HCT116 (cell line): ENCODE results near the gene OXER1. TPM values are rescaled to one million over a fixed set of nuclear protein-coding genes. Genes with fewer than 3 reads are reported as not detected.

Source experiments
- ATAC-seq: fragments of 200-7000 bp; cut with Tn5 transposase; 2 replicates; pipeline ENCODE4 v1.9.1; 2020; ENCODE audit warnings: mild to moderate bottlenecking, moderate library complexity
- BruUV-seq: library from RNA; stranded (reverse); fragments of 400-500 nt; replicated peaks from 2 replicates; lab custom pipeline; 2021; lab: Mats Ljungman, UMichigan
- CTCF ChIA-PET: fragments of 300-600 bp; sonication (Branson Sonifier 250); formaldehyde crosslinking; loops from one replicate; lab custom pipeline; 2021; ENCODE audit warnings: antibody characterized with exemption; lab: Charles Lee
- POLR2A ChIA-PET: fragments of 300-600, 350-600 bp; sonication (Branson Sonifier 250); formaldehyde crosslinking; loops from one replicate; lab custom pipeline; 2021; ENCODE audit warnings: antibody characterized with exemption; lab: Charles Lee
- RAD21 ChIA-PET, 2 experiments: fragments of 300-600 bp; sonication (Branson Sonifier 250); formaldehyde crosslinking; loops; one replicate each; lab custom pipeline; 2023; ENCODE audit warnings: low total read pairs in 2 of 2; ENCODE audit not compliant: uncharacterized antibody in 2 of 2, unreplicated experiment in 2 of 2, low non-redundant PET in 1 of 2; lab: Charles Lee
- DNase-seq: peaks from one replicate; pipeline ENCODE4 v3.0.0-alpha.2; 2010; ENCODE audit warnings: low read depth, low spot score
- H2AFZ ChIP-seq: fragments of 200-600 bp; shearing (Covaris generic), sonication (generic); 2 replicates; pipeline ENCODE4 v1.6.1; 2017; ENCODE audit warnings: low read depth, mixed run types, mixed read lengths, antibody characterized with exemption, low read length; ENCODE audit not compliant: poor library complexity, severe bottlenecking
- H3K27ac ChIP-seq: 2 replicates; pipeline ENCODE4 v1.5.1; 2012; ENCODE audit warnings: low read depth, low read length
- H3K27me3 ChIP-seq: fragments of 200-600 bp; sonication (generic); 2 replicates; pipeline ENCODE4 v1.6.1; 2016; ENCODE audit warnings: mixed run types, low read length, mixed read lengths; ENCODE audit not compliant: insufficient read depth
- H3K36me3 ChIP-seq, 2 experiments: fragments of 200-500 bp in 1 of 2; fragments of 200-600 bp in 1 of 2; sonication (Bioruptor generic) in 1 of 2; sonication (generic) in 1 of 2; 2 replicates each; pipeline versions ENCODE4 v1.5.1 to v1.6.1; 2014 to 2016; ENCODE audit warnings: low read length in 2 of 2, inconsistent platforms in 1 of 2, mixed read lengths in 1 of 2, mixed run types in 1 of 2; ENCODE audit not compliant: insufficient read depth in 2 of 2, control insufficient read depth in 1 of 2
- H3K4me1 ChIP-seq, 2 experiments: fragments of 200-600 bp in 1 of 2; sonication (generic) in 1 of 2; 2 replicates each; pipeline versions ENCODE4 v1.5.1 to v1.6.1; 2012 to 2017; ENCODE audit warnings: low read length in 2 of 2, inconsistent platforms in 1 of 2, mild to moderate bottlenecking in 1 of 2, mixed read lengths in 1 of 2, mixed run types in 1 of 2, moderate library complexity in 1 of 2; ENCODE audit not compliant: insufficient read depth in 2 of 2, control insufficient read depth in 1 of 2
- H3K4me2 ChIP-seq: fragments of 200-600 bp; sonication (generic); 2 replicates; pipeline ENCODE4 v1.6.1; 2017; ENCODE audit warnings: mixed run types, low read length, mixed read lengths
- H3K4me3 ChIP-seq, 2 experiments: fragments of 200-600 bp in 1 of 2; sonication (generic) in 1 of 2; replicated peaks in 1 of 2; 2 replicates each; pipeline ENCODE4 v1.5.1; 2011 to 2016; ENCODE audit warnings: low read length in 2 of 2, control low read depth in 1 of 2, low read depth in 1 of 2, mild to moderate bottlenecking in 1 of 2, mixed read lengths in 1 of 2, mixed run types in 1 of 2
- H3K79me2 ChIP-seq: fragments of 200-600 bp; sonication (generic); 2 replicates; pipeline ENCODE4 v1.6.1; 2017; ENCODE audit warnings: mild to moderate bottlenecking, mixed run types, low read length, moderate library complexity, mixed read lengths; ENCODE audit not compliant: insufficient read depth
- H3K9ac ChIP-seq: fragments of 200-600 bp; sonication (generic); 2 replicates; pipeline ENCODE4 v1.6.1; 2016; ENCODE audit warnings: low read length, mixed read lengths
- H3K9me2 ChIP-seq: fragments of 200-600 bp; sonication (generic), shearing (Covaris generic); 2 replicates; pipeline ENCODE4 v1.6.1; 2017; ENCODE audit warnings: mixed run types, mild to moderate bottlenecking, moderate library complexity; ENCODE audit not compliant: insufficient read depth
- H3K9me3 ChIP-seq, 2 experiments: fragments of 200-500 bp in 1 of 2; fragments of 200-600 bp in 1 of 2; sonication (Bioruptor generic) in 1 of 2; sonication (generic) in 1 of 2; 2 replicates each; pipeline ENCODE4 v1.6.1; 2014 to 2017; ENCODE audit warnings: low read length in 2 of 2, mixed read lengths in 2 of 2, inconsistent platforms in 1 of 2, low read depth in 1 of 2, mild to moderate bottlenecking in 1 of 2, mixed run types in 1 of 2, moderate library complexity in 1 of 2; ENCODE audit not compliant: control insufficient read depth in 1 of 2, insufficient read depth in 1 of 2
- H4K20me1 ChIP-seq: fragments of 200-600 bp; sonication (generic), shearing (Covaris generic); 2 replicates; pipeline ENCODE4 v1.6.1; 2017; ENCODE audit warnings: mixed run types, mild to moderate bottlenecking, moderate library complexity; ENCODE audit not compliant: insufficient read depth
- CBX3 ChIP-seq: IDR thresholded peaks from 2 replicates; pipeline ENCODE4 v1.6.1; 2012; ENCODE audit warnings: low read depth
- EGR1 ChIP-seq: IDR thresholded peaks from 2 replicates; pipeline ENCODE4 v1.6.1; 2012; ENCODE audit warnings: low read depth
- EZH2phosphoT487 ChIP-seq: fragments of 200-600 bp; IDR thresholded peaks from 2 replicates; pipeline ENCODE4 v1.6.1; 2018; ENCODE audit warnings: antibody characterized with exemption, borderline replicate concordance
- FOSL1 ChIP-seq: IDR thresholded peaks from 2 replicates; pipeline ENCODE4 v1.6.1; 2012; ENCODE audit warnings: low read depth
- JUND ChIP-seq: IDR thresholded peaks from 2 replicates; pipeline ENCODE4 v1.6.1; 2012
- POLR2A ChIP-seq: IDR thresholded peaks from 2 replicates; pipeline ENCODE4 v1.7.0; 2011; ENCODE audit warnings: borderline replicate concordance; ENCODE audit not compliant: insufficient read depth, insufficient read length; ENCODE audit errors: extremely low read depth
- SIN3A ChIP-seq: IDR thresholded peaks from 2 replicates; pipeline ENCODE4 v1.6.1; 2012; ENCODE audit warnings: low read depth
- SP1 ChIP-seq: IDR thresholded peaks from 2 replicates; pipeline ENCODE4 v1.6.1; 2012; ENCODE audit warnings: low read depth
- SRF ChIP-seq: IDR thresholded peaks from 2 replicates; pipeline ENCODE4 v1.6.1; 2012; ENCODE audit warnings: low read depth
- TCF7L2 ChIP-seq: IDR thresholded peaks from 2 replicates; pipeline ENCODE4 v1.7.0; 2011; ENCODE audit warnings: borderline replicate concordance, inconsistent platforms; ENCODE audit not compliant: insufficient read depth, insufficient read length; ENCODE audit errors: extremely low read depth
- YY1 ChIP-seq: IDR thresholded peaks from 2 replicates; pipeline ENCODE4 v1.6.1; 2011; ENCODE audit warnings: low read length, low read depth, moderate library complexity, mild to moderate bottlenecking; ENCODE audit not compliant: insufficient replicate concordance; ENCODE audit errors: extremely low read depth
- ZBTB33 ChIP-seq: IDR thresholded peaks from 2 replicates; pipeline ENCODE4 v1.6.1; 2011; ENCODE audit warnings: mild to moderate bottlenecking, low read length, moderate library complexity; ENCODE audit not compliant: insufficient replicate concordance; ENCODE audit errors: extremely low read depth
- ZFX ChIP-seq: fragments of 450-650 bp; IDR thresholded peaks from 2 replicates; pipeline ENCODE4 v1.6.1; 2017
- intact Hi-C: fragments of 100-400 bp; cut with micrococcal nuclease; formaldehyde crosslinking; loops from 2 replicates; pipeline ENCODE4 v1.10.0; 2022
- total RNA-seq: library from RNA; stranded (reverse); gene quantifications from one replicate; pipeline ENCODE4 v1.2.1, GENCODE V29; 2021; ENCODE audit not compliant: unreplicated experiment
- TF ChIP-seq, protein P1 (sequence below), 3 experiments: fragments of 200-600 bp in 1 of 3; sonication (generic) in 1 of 3; IDR thresholded peaks in 2 of 3; conservative IDR thresholded peaks in 1 of 3; 2 replicates each; pipeline ENCODE4 v1.5.1; 2012 to 2017; ENCODE audit warnings: low read depth in 2 of 3, low read length in 2 of 3, antibody characterized with exemption in 1 of 3, borderline replicate concordance in 1 of 3, control low read depth in 1 of 3, mild to moderate bottlenecking in 1 of 3, mixed read lengths in 1 of 3, mixed run types in 1 of 3, moderate library complexity in 1 of 3; ENCODE audit not compliant: insufficient read depth in 1 of 3

Gene OXER1
- total RNA-seq, 1 experiment from 2014 or later = not detected

GRCh38 chr2:42752816-42753813 is 10.8 kb downstream of the OXER1 start:
- no peaks in the 10 kb centered on the region for H3K36me3 ChIP-seq
- H3K27me3 ChIP-seq = no peaks in the 10 kb centered on the region
- H3K79me2 ChIP-seq = no peaks in the 10 kb centered on the region
- no peak for ATAC-seq
- H3K4me2 ChIP-seq = no peak overlapping the region
- intact Hi-C loops = no loop called here
- POLR2A ChIA-PET = interaction anchor here (1.0 kb wide), 1 partner anchor 10 kb away, joined by 3 read pairs; no protein-coding TSS in a partner anchor
- no peak overlapping the region for H3K27ac ChIP-seq
- no peaks in the 10 kb centered on the region for H3K9me3 ChIP-seq
- RAD21 ChIA-PET = no interaction called here
- H3K4me1 ChIP-seq = no peaks in the 10 kb centered on the region
- no peaks in the 10 kb centered on the region for H3K9me2 ChIP-seq
- no peaks in the 10 kb centered on the region for H4K20me1 ChIP-seq
- CTCF ChIA-PET = no interaction called here
- DNase-seq = no peak
- no TSS peak for BruUV-seq
- H3K4me3 ChIP-seq = no peak overlapping the region
- no peak overlapping the region for H3K9ac ChIP-seq
- H2AFZ ChIP-seq = no peak overlapping the region
- no peak for TF ChIP-seq FOSL1

DNA sequence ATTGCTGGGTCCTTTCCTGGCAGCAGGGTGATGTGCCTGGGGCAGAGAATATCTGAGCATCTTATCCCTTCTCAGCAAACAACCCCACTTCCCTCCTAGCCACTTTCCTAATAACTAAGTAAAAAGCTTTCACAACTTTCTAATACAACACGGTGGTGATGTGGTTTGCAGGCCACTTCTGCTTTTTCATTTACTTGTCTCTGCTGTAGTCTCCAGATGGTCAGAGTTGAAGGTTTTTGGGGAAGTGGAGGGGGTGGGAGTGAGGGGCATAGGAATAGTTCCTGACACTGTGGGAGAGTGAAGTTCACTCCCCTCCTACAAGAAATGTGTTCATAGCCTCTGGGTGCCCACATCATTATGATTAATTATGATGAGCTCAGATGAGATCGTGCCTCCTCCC is 11.6 kb downstream of the OXER1 start:
- CTCF ChIA-PET = no interaction called here
- POLR2A ChIA-PET = interaction anchor here (1.0 kb wide), 1 partner anchor 9 kb away, joined by 3 read pairs; no protein-coding TSS in a partner anchor
- Histone ChIP-seq H3K9me3 (no peaks in the 10 kb centered on the region), H2AFZ (no peak overlapping the region), H3K27me3 (no peaks in the 10 kb centered on the region), H3K4me2 (no peak overlapping the region), H3K4me1 (no peaks in the 10 kb centered on the region), H3K9me2 (no peaks in the 10 kb centered on the region), H3K36me3 (no peaks in the 10 kb centered on the region), H3K79me2 (no peaks in the 10 kb centered on the region), H3K9ac (no peak overlapping the region), H3K4me3 (no peak overlapping the region), H3K27ac (no peak overlapping the region), H4K20me1 (no peaks in the 10 kb centered on the region)
- DNase-seq (no peak), ATAC-seq (no peak)
- RAD21 ChIA-PET = no interaction called here
- BruUV-seq = no TSS peak
- intact Hi-C loops = no loop called here
- TF ChIP-seq POLR2A (no peak), FOSL1 (no peak), ZFX (no peak), CBX3 (no peak), EGR1 (no peak), SRF (no peak), JUND (no peak), EZH2phosphoT487 (no peak), YY1 (no peak), ZBTB33 (no peak), SIN3A (no peak), TCF7L2 (no peak), SP1 (no peak)
- TF ChIP-seq, protein P1, sequence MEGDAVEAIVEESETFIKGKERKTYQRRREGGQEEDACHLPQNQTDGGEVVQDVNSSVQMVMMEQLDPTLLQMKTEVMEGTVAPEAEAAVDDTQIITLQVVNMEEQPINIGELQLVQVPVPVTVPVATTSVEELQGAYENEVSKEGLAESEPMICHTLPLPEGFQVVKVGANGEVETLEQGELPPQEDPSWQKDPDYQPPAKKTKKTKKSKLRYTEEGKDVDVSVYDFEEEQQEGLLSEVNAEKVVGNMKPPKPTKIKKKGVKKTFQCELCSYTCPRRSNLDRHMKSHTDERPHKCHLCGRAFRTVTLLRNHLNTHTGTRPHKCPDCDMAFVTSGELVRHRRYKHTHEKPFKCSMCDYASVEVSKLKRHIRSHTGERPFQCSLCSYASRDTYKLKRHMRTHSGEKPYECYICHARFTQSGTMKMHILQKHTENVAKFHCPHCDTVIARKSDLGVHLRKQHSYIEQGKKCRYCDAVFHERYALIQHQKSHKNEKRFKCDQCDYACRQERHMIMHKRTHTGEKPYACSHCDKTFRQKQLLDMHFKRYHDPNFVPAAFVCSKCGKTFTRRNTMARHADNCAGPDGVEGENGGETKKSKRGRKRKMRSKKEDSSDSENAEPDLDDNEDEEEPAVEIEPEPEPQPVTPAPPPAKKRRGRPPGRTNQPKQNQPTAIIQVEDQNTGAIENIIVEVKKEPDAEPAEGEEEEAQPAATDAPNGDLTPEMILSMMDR (IDR thresholded peaks at IDR 0.05 in 2 of 3, conservative IDR thresholded peaks at IDR 0.05 in 1 of 3; ENCODE audit: borderline replicate concordance in 1 of 3, insufficient read depth in 1 of 3, low read depth in 2 of 3, low read length in 2 of 3) = no peak
